ENCODE measurements around the gene ACP7.
"Not testable (repeated sequence)": the region's sequence is repeated elsewhere in the genome, so short reads cannot be mapped to it uniquely, and the experiment has no call there.

ACP7 gene

DNA sequence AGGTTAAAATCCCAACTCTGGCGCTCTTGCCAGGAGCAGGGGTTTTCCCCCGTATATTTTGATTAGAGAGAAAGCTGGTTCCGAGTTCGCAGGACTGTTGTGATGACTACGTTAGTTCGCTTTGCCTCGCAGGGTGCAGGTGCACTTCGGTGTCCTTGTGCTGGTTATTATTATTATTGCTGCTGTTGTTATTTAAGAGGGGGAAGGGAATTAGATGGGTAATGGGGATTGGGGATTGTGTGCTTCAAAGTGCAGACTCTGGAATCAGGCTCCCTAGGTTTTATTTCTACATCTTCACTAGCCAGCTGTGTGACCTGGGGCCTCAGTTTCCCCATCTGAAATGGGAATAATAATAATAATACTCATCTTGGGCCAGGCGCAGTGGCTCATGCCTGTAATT lies 15.2 kb downstream of the ACP7 start:
- in situ Hi-C loops (cut with MboI; ENCODE audit: low pct_unique_long_range_greater_than_20kb, low sequenced_read_pairs): no loop called here
- no peak for DNase-seq

DNA sequence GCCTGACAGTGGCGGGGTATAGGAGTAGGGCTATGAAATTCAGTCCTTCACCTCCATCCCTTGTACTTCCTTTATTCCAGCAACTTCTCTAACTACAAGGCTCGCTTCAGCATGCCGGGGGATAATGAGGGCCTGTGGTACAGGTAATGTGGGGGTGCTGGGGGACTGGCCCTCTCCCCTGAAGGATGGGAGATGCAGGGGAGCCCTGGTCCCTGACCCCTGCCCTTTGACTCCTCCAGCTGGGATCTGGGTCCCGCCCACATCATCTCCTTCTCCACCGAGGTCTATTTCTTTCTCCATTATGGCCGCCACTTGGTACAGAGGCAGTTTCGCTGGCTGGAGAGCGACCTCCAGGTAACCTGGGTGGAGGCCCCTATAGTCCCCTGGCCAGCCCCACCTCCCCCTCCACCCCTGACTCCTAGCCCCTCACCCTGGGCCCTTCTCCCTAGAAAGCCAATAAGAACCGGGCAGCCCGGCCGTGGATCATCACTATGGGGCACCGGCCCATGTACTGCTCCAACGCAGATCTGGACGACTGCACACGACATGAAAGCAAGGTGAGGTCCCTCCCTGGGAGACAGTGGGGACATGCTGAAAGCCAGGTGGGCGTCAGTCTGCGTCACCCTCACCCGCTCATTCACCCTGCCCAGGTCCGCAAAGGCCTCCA lies 16.5 kb downstream of the ACP7 start:
- in situ Hi-C loops (cut with MboI; ENCODE audit: low pct_unique_long_range_greater_than_20kb, low sequenced_read_pairs): no loop called here
- no peak for DNase-seq

DNA sequence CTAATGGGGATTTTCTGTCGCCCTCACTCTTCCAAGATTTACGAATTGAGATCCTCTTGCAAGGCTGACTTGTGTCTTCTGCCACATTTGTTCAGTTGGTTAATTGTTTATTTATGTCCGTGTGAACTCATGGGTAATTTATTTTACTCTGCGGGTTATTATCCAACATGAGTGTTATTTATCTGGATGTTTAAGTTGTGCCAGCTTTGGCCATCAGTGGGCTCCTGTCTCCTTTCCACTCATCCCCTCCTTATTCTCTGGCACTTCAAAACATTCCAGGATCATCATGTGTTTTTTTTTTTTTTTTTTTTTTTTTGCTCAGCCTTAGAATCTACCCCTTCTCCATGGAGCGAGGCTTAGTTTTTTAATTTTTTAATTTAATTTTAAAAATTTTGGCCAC lies 19.0 kb downstream of the ACP7 start:
- in situ Hi-C loops (cut with MboI; ENCODE audit: low pct_unique_long_range_greater_than_20kb, low sequenced_read_pairs): no loop called here
- DNase-seq: no peak

GRCh38 chr19:39104186-39104596 lies 20.0 kb downstream of the ACP7 start:
- in situ Hi-C loops (cut with MboI; ENCODE audit: low pct_unique_long_range_greater_than_20kb, low sequenced_read_pairs): no loop called here
- no peak for DNase-seq

DNA sequence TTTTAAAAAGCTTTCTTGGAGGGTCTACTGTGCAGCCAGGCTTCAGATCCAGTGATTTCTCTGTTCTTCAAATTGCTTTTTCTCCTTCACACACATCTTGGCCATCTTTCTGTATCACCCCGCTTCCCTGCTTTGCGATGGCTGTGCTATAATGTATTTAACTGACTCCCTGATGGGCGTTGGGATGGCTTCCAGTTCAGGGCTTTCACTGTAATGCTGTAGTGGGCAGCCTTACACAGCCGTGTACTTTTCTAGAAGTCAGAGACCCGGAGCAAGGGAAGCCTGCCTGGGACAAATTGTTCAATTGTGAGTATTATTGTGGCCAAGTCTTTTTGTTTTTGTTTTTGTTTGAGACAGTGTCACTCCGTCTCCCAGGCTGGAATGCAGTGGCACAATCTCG lies 22.0 kb downstream of the ACP7 start:
- in situ Hi-C loops (cut with MboI; ENCODE audit: low pct_unique_long_range_greater_than_20kb, low sequenced_read_pairs): no loop called here
- DNase-seq: no peak

GRCh38 chr19:39109641-39110040 lies 25.5 kb downstream of the ACP7 start:
- in situ Hi-C loops (cut with MboI; ENCODE audit: low pct_unique_long_range_greater_than_20kb, low sequenced_read_pairs): no loop called here
- DNase-seq: no peak

DNA sequence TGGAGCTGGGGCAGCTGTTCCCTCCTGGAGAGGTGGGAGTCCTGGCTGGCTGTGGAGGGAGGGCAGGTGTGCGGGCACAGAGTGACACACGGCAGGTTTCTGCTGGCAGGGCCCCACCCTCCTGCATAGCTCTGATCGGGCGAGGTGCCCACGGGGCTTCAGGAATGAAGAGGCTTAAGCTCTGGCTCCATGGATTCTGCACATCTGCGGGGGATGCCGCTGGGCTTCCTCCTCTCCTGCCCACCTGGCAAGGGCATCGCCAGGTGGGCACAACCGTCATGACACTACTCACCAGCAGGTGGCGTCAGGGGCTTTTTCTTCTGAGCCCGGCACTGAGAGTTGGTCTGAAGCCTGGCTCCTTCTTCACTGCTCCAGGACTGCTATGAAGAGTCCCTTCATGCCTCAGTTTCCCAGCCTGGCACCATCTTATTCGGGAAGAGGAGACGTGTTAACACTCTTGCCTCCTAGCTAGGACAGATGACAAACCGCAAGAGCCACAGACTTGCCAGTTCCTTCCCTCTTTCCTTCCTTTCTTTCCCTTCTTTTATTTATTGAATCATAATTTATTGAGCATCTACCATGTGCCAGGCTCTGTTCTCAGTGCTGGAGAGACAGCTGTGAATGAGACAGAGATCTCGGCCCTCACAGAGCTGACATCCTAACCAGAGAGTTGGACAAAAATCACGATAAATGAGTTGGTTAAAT lies 26.2 kb downstream of the ACP7 start:
- DNase-seq: peak; percentile 59

DNA sequence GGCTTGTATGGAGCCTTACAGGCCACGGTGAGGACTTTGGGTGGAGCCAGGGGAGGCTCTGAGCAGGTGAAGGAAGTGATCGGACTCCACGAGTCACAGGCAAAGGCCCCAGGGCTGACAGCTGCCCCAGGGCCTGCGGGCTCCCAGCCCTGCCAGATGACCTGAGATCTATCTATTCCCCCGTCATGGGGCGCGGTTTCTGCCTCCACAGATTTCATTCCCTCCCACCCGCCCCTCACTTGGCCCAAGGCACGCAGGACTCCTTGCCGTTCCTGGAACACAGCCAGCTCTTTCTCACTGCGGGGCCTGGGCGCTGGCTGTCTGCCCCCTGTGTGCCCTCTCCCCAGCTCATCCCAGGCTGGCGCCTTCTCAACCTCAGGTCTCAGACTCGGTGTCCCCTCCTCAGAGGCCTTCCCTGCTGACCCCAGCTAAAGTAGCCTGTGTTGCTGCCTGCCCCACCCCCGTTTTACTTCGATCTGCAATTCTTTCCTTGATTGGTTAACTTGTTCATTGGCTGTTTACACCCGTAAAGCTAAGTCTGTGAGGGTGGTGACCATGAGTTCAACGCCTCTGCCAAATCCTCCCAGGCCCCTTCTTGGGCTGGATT lies 27.5 kb downstream of the ACP7 start:
- in situ Hi-C loops (cut with MboI; ENCODE audit: low pct_unique_long_range_greater_than_20kb, low sequenced_read_pairs): no loop called here
- no peak for DNase-seq

More for the DNA sequence above, 26.2 kb downstream of the ACP7 start:
- in situ Hi-C loops (cut with MboI; ENCODE audit: low pct_unique_long_range_greater_than_20kb, low sequenced_read_pairs): no loop called here

DNA sequence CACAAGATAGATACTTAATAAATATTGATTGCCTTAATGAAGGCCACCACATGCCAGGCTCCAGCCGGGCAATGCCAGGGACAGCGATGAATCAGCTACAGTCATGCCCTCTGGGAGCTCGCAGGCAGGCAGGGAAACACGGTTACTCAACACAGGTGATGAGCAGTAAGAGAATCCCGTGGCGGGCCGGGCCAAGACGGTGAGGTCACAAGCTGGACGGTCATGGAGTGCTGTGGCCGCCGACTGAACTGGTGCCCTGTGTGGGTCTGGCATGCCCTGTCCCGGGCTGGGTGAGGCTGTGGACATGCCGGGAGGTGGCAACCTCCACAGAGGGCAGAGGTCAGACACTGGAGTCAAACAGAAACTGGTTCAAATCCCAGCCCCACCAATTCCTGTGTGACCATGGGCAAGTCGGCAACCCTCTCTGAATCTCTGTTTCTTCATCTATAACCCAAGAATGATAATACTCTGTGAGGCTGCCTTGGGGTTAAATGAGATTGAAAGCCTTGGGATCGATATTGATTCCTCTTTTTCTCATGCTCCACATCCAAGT lies 28.2 kb downstream of the ACP7 start:
- in situ Hi-C loops (cut with MboI; ENCODE audit: low pct_unique_long_range_greater_than_20kb, low sequenced_read_pairs): no loop called here
- DNase-seq: no peak

DNA sequence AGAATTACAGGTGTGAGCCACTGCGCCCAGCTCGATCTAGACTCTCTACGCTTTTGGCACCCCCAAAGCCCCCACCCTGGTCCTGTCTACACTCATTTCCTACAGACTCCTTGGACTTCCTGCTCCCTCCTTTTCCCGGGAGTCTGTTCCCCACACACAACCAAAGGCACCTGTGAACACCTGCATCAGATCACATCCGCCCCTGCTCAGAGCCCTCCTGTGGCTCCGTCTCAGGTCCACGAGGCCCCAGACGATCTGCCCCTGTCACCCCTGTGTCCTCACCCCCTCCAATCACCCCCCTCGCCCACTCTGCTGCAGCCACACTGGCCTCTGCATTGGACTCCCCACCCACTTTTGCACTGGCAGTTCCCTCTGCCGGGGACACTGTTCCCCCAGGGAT lies 29.0 kb downstream of the ACP7 start:
- DNase-seq: no peak
- in situ Hi-C loops (cut with MboI; ENCODE audit: low pct_unique_long_range_greater_than_20kb, low sequenced_read_pairs): no loop called here

GRCh38 chr19:39115105-39115847 lies 31.1 kb downstream of the ACP7 start:
- no peak for DNase-seq
- in situ Hi-C loops (cut with MboI; ENCODE audit: low pct_unique_long_range_greater_than_20kb, low sequenced_read_pairs): no loop called here

- DNase-seq; in situ Hi-C loops (cut with MboI; ENCODE audit: low pct_unique_long_range_greater_than_20kb, low sequenced_read_pairs): not testable (repeated sequence)
Measured at GRCh38 chr19:39117023-39117422, 32.9 kb downstream of the ACP7 start.

DNA sequence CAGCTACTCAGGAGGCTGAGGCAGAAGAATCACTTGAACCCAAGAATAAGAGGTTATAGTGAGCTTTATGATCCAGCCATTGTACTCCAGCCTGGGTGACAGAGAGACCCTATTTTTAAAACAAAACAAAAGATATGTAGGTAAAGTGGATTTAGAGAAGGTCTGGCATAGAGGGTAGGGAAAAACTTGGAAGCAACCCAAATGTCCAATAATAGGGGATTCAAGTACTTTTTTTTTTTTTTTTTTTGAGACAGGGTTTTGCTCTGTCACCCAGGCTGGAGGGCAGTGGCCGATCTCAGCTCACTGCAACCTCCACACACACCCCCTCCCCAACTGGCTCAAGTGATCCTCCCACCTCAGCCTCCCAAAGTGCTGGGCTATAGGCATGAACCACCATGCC lies 35.7 kb downstream of the ACP7 start:
- in situ Hi-C loops (cut with MboI; ENCODE audit: low pct_unique_long_range_greater_than_20kb, low sequenced_read_pairs): no loop called here
- DNase-seq: no peak

DNA sequence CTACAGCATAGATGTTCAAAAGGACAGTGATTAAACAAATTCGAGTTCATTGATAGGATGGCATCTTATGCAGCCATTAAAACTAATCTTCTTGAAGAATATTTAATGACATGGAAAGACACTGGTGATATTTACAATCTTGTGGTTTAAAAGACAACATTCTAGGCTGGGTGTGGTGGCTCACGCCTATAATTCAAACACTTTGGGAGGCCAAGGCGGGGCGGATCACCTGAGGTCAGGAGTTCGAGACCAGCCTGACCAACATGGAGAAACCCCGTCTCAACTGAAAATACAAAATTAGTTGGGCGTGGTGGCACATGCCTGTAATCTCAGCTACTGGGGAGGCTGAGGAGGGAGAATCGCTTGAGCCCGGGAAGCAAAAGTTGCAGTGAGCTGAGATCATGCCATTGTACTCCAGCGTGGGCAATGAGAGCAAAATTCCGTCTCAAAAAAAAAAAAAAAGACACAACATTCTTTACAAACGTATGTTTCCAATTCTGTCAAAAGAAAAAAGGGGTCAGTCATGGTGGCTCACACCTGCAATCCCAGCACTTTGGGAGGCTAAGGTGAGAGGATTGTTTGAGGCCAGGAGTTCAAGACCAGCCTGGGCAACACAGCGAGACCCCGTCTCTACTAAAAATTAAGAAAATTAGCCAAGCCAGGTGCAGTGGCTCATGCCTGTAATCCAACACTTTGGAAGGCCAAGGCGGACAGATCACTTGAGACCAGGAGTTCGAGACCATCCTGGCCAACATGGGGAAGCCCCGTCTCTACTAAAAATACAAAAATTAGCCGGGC lies 39.0 kb downstream of the ACP7 start:
- in situ Hi-C loops (cut with MboI; ENCODE audit: low pct_unique_long_range_greater_than_20kb, low sequenced_read_pairs): no loop called here
- DNase-seq: no peak

- no peak for DNase-seq
- in situ Hi-C loops (cut with MboI; ENCODE audit: low pct_unique_long_range_greater_than_20kb, low sequenced_read_pairs): no loop called here
Measured at GRCh38 chr19:39124136-39124764, 40.1 kb downstream of the ACP7 start.

DNA sequence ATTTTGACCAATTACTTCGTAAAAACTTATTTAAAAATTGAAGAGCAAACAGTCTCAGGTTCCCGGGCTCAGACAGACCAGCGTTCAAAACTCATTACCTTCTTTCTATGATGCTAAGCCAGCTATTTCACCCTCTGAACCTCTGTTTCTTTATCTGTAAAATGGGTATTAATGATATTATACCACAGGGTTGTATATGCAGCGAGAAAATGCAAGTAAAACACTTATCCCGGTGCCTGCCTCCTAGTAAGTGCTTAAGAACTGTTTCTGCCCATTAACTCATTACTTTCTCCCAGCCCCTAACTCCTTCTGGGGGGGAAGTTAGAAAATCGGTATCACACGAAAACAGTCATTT lies 41.0 kb downstream of the ACP7 start:
- in situ Hi-C loops (cut with MboI; ENCODE audit: low pct_unique_long_range_greater_than_20kb, low sequenced_read_pairs): no loop called here
- DNase-seq: no peak

DNA sequence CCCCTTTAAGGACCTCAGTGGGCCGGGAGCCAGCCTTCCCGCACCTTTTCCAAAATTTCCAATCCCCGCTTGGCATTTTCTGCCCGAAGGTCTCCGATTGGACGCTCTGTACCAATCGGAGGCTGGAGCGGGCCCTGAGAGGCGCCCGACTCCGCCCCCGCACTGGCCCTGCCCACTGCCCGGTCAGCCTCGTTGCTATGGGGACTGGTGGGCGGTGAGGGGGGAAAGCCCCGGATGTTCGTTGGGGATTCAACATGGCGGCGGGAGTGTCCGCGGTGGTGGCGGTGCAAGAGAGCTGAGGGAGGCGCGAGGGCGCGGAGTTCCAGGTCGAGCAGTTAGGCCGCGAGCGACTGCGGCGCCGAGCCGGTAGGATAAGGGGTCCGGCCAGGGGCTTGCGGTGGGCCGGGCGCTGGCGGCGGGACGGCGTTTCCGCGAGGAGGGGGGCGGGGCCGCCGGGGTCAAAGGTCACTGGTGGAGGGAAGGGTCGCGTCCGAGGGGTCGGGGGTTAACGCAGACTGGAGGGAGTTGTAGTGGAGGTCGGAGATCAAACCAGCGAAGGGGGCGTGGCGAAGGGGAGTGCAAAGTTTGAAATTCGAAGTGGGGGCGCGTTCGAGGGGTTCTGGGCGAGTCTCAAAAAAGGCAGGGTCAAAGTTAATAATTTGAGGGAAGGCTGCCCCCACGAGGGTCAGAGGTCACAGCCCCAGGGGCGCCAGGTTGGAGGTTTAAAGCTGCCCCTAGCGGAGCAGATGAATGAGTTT lies 41.6 kb downstream of the ACP7 start, which contains the start of gene PAK4:
Gene PAK4, plus strand, starts transcription at position 233 of the 758 bp plus-strand sequence. CDS start 43,768 bp downstream, outside the sequence.
- in situ Hi-C loops (cut with MboI; ENCODE audit: low pct_unique_long_range_greater_than_20kb, low sequenced_read_pairs): no loop called here
- DNase-seq: peak; percentile 98
